SU-DHL-6 (cell line): ENCODE measurements around the gene HOXB3.

Experiments
- H2AFZ ChIP-seq: fragments of 200-600 bp; sonication (generic); 2 replicates; pipeline ENCODE4 v1.6.1; 2014; ENCODE audit warnings: low read depth, mild to moderate bottlenecking, moderate library complexity, mixed read lengths, antibody characterized with exemption, low read length; ENCODE audit not compliant: severe bottlenecking
- H3F3A ChIP-seq: fragments of 200-600 bp; shearing (Covaris generic); 2 replicates; pipeline ENCODE4 v1.6.0; 2016; ENCODE audit warnings: antibody characterized with exemption, mild to moderate bottlenecking; ENCODE audit not compliant: insufficient read depth
- H3K27ac ChIP-seq: fragments of 200-600 bp; sonication (generic); 2 replicates; pipeline ENCODE4 v1.5.1; 2016; ENCODE audit warnings: low read depth, mild to moderate bottlenecking, low read length, moderate library complexity, mixed read lengths
- H3K27me3 ChIP-seq: fragments of 200-600 bp; sonication (generic), shearing (Covaris generic); 2 replicates; pipeline ENCODE4 v1.6.0; 2014; ENCODE audit warnings: mild to moderate bottlenecking, low read length
- H3K36me3 ChIP-seq: fragments of 200-600 bp; sonication (generic); 2 replicates; pipeline ENCODE4 v1.6.1; 2014; ENCODE audit warnings: mild to moderate bottlenecking, low read length, mixed read lengths
- H3K4me2 ChIP-seq: fragments of 300-600, 200-600 bp; shearing (Covaris generic), sonication (generic); 2 replicates; pipeline ENCODE4 v1.6.0; 2014; ENCODE audit warnings: low read length, low read depth, mild to moderate bottlenecking; ENCODE audit not compliant: poor library complexity, severe bottlenecking
- H3K4me3 ChIP-seq: fragments of 200-600 bp; sonication (generic); 2 replicates; pipeline ENCODE4 v1.5.1; 2014; ENCODE audit warnings: antibody characterized with exemption, low read length, mild to moderate bottlenecking, mixed read lengths; ENCODE audit not compliant: insufficient read depth, poor library complexity, severe bottlenecking
- H3K79me2 ChIP-seq: fragments of 200-600 bp; sonication (generic); 2 replicates; pipeline ENCODE4 v1.6.1; 2014; ENCODE audit warnings: mild to moderate bottlenecking, low read length, moderate library complexity; ENCODE audit not compliant: insufficient read depth
- H3K9ac ChIP-seq: fragments of 200-600 bp; sonication (generic); 2 replicates; pipeline ENCODE4 v1.7.0; 2014; ENCODE audit warnings: mild to moderate bottlenecking, low read length
- H3K9me2 ChIP-seq: fragments of 200-600 bp; sonication (generic); replicated peaks from 2 replicates; pipeline ENCODE4 v1.6.1; 2014; ENCODE audit warnings: low read length; ENCODE audit not compliant: insufficient read depth
- H3K9me3 ChIP-seq: fragments of 200-600 bp; sonication (generic); 2 replicates; pipeline ENCODE4 v1.6.1; 2014; ENCODE audit warnings: low read length, mixed read lengths; ENCODE audit not compliant: insufficient read depth
- H4K20me1 ChIP-seq: fragments of 200-600 bp; sonication (generic); 2 replicates; pipeline ENCODE4 v1.6.1; 2014; ENCODE audit warnings: low read depth, mild to moderate bottlenecking, antibody characterized with exemption, low read length, moderate library complexity, mixed read lengths
- EZH2phosphoT487 ChIP-seq: fragments of 200-600 bp; sonication (generic), shearing (Covaris generic); conservative IDR thresholded peaks from 2 replicates; pipeline ENCODE4 v1.6.1; 2018; ENCODE audit warnings: mild to moderate bottlenecking, antibody characterized with exemption, low read length, moderate library complexity, mixed read lengths
- TF ChIP-seq, protein P1 (sequence below): fragments of 200-600 bp; sonication (generic); IDR thresholded peaks from one replicate; pipeline ENCODE4 v1.5.1; 2017; ENCODE audit warnings: antibody characterized with exemption, mild to moderate bottlenecking, low read length, moderate library complexity; ENCODE audit not compliant: insufficient read depth, poor library complexity, severe bottlenecking

HOXB3 gene

GRCh38 chr17:48584223-48584741, 5.8 kb downstream of the HOXB3 start:
- Histone ChIP-seq H3K9me2 (no peaks in the 10 kb centered on the region), H3F3A (no peaks in the 10 kb centered on the region), H3K79me2 (no peaks in the 10 kb centered on the region), H3K9me3 (no peaks in the 10 kb centered on the region), H3K27ac (no peak overlapping the region), H3K27me3 (no peaks in the 10 kb centered on the region), H3K4me3 (no peak overlapping the region), H3K9ac (no peak overlapping the region), H3K4me2 (no peak overlapping the region), H4K20me1 (no peaks in the 10 kb centered on the region), H2AFZ (no peak overlapping the region), H3K36me3 (no peaks in the 10 kb centered on the region)
- no peak for TF ChIP-seq EZH2phosphoT487
- TF ChIP-seq, protein P1, sequence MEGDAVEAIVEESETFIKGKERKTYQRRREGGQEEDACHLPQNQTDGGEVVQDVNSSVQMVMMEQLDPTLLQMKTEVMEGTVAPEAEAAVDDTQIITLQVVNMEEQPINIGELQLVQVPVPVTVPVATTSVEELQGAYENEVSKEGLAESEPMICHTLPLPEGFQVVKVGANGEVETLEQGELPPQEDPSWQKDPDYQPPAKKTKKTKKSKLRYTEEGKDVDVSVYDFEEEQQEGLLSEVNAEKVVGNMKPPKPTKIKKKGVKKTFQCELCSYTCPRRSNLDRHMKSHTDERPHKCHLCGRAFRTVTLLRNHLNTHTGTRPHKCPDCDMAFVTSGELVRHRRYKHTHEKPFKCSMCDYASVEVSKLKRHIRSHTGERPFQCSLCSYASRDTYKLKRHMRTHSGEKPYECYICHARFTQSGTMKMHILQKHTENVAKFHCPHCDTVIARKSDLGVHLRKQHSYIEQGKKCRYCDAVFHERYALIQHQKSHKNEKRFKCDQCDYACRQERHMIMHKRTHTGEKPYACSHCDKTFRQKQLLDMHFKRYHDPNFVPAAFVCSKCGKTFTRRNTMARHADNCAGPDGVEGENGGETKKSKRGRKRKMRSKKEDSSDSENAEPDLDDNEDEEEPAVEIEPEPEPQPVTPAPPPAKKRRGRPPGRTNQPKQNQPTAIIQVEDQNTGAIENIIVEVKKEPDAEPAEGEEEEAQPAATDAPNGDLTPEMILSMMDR, result no peak

DNA sequence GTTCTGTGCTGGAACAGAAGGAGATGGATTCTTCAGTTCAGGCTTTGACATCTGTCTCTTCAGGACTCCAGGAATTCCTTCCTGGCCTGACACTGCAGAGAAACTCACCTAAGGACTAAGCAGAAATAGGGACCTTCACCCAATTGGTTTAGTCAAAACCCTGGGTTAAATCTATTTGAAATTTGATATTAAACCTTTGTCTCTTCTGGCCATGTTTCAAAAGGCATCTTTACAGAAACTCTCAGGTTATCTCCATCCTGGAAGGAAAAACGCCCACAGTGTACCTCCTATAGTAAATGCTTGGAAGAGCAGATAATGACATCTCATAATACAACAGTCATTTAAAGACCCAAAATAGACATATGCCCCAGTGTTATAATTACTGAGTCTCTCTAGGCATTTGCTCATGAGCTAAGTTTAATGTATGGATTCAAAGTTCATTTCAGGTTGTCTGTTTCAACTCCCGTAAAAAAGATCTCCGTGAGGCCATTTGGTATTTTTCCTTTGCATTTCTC, 6.3 kb downstream of the HOXB3 start:
- TF ChIP-seq EZH2phosphoT487, result no peak
- Histone ChIP-seq H3K9me2 (no peaks in the 10 kb centered on the region), H3K9ac (no peak overlapping the region), H3K79me2 (no peaks in the 10 kb centered on the region), H3K4me2 (no peak overlapping the region), H3F3A (no peaks in the 10 kb centered on the region), H3K9me3 (no peaks in the 10 kb centered on the region), H3K36me3 (no peaks in the 10 kb centered on the region), H3K4me3 (no peak overlapping the region), H2AFZ (no peak overlapping the region), H3K27me3 (no peaks in the 10 kb centered on the region), H4K20me1 (no peaks in the 10 kb centered on the region), H3K27ac (no peak overlapping the region)

- no peaks in the 10 kb centered on the region for H4K20me1 ChIP-seq
- H3K27ac ChIP-seq, result no peak overlapping the region
- H3K27me3 ChIP-seq, result no peaks in the 10 kb centered on the region
- H3K9me3 ChIP-seq, result no peaks in the 10 kb centered on the region
- no peak overlapping the region for H3K4me3 ChIP-seq
- H3K9me2 ChIP-seq, result no peaks in the 10 kb centered on the region
- H3K4me2 ChIP-seq, result no peak overlapping the region
- no peak overlapping the region for H3K9ac ChIP-seq
- H2AFZ ChIP-seq, result no peak overlapping the region
- no peaks in the 10 kb centered on the region for H3K36me3 ChIP-seq
- H3F3A ChIP-seq, result no peaks in the 10 kb centered on the region
- no peaks in the 10 kb centered on the region for H3K79me2 ChIP-seq
- TF ChIP-seq, protein P1, result no peak
- no peak for TF ChIP-seq EZH2phosphoT487
These were observed 7.3 kb downstream of the HOXB3 start for GRCh38 chr17:48582750-48583069.

DNA sequence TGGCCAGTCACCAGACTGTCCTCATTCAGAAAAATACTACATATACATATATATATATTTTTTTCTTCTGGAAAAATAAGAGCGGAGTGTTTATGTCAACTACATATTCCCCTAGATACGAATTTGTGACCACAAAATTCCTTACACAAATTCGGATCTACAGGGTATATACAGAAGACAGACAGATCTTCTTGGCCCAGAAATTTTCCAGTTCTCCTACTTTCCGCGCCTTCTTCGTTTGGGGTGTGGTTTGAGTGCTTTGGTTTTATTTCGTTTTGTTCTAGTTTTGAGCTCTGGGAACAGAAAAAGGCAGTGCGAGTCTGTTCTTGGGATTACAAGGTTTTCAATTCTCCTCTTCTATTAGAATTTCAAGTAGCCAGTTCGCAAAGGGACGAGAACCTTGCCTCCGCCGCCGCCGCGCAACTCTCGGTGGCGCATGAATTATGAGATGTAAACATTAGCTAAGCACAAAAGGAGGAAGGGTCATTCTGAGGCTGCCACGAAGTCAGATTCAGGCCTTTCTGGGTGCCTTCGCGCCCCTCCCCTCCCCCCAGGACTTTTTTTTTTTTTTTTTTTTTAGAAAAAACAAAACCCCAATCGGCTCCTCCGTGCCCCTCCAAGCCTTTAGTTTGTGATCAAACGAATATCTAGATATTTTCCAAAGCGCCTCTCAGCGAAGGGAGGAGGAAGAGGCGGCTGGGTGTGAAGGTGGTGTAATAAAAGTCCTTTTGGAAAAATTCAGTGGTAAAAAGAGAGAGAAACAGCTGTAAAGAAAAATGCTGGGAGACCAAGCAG, 10.1 kb downstream of the HOXB3 start:
- H3K4me3 ChIP-seq, result no peak overlapping the region
- H4K20me1 ChIP-seq, result no peaks in the 10 kb centered on the region
- no peaks in the 10 kb centered on the region for H3K9me3 ChIP-seq
- no peaks in the 10 kb centered on the region for H3F3A ChIP-seq
- no peak overlapping the region for H2AFZ ChIP-seq
- TF ChIP-seq, protein P1, result no peak
- no peak for TF ChIP-seq EZH2phosphoT487
- H3K9ac ChIP-seq, result no peak overlapping the region
- no peak overlapping the region for H3K27ac ChIP-seq
- no peak overlapping the region for H3K4me2 ChIP-seq
- H3K36me3 ChIP-seq, result no peaks in the 10 kb centered on the region
- no peaks in the 10 kb centered on the region for H3K27me3 ChIP-seq
- H3K9me2 ChIP-seq, result no peaks in the 10 kb centered on the region
- H3K79me2 ChIP-seq, result no peaks in the 10 kb centered on the region
